Iris pigment epithelial cell (primary cell): Measurements from ENCODE around the gene APOLD1.
"Not testable (repeated sequence)": the region's sequence is repeated elsewhere in the genome, so short reads cannot be mapped to it uniquely, and the experiment has no call there.

Experiments
- DNase-seq: peaks from one replicate; pipeline ENCODE4 v3.0.0-alpha.2; 2011; ENCODE audit warnings: low read depth

Gene APOLD1

GRCh38 chr12:12786706-12787601 is 1.5 kb downstream of the APOLD1 start:
- peak; percentile 82 for DNase-seq

GRCh38 chr12:12788131-12788530 is 2.7 kb downstream of the APOLD1 start:
- peak; percentile 15 for DNase-seq

- peak; percentile 74 for DNase-seq
Observed at GRCh38 chr12:12788675-12789368, 3.4 kb downstream of the APOLD1 start.

GRCh38 chr12:12790956-12791355 is 5.5 kb downstream of the APOLD1 start:
- DNase-seq, result no peak

GRCh38 chr12:12791756-12792369 is 6.4 kb downstream of the APOLD1 start:
- no peak for DNase-seq

DNA sequence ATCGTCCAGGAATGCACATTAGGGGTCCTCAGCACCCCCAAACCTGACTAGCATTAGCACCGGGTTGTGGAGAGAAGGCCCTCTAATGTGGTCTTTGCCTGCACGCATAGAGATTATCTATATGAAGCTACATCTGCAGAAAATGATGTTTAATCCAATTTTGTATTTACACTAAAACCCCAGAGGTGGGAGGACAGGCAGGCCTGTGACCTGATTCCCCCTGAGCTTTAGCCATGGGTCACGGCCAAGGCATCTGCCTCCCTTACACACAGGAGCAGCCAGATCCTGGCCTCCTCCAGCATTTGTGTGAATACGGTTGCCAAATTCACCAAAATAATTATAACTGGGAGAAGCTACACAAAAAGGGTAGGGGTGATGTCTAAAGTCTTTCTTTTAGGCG is 7.0 kb downstream of the APOLD1 start:
- no peak for DNase-seq

- no peak for DNase-seq
Observed at GRCh38 chr12:12794686-12795085, 9.2 kb downstream of the APOLD1 start.

DNA sequence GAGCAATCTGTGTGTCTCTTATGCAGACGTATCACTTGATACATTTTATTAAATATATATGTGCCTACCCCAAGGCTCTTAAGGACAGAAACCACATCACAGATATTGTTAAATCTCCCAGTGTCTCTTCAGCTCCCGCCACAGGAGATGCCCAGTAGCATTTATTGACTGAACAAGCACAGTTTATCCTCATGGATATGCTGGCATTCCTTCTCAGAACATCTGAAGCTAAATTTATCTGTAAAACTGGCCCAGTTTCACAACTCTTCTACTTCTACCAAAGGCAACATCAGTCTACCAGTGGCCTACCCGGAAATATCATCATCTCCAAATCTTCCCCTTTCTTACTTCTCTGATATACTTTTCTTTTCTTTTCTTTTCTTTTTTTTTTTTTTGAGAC is 10.7 kb downstream of the APOLD1 start:
- DNase-seq, result no peak

DNA sequence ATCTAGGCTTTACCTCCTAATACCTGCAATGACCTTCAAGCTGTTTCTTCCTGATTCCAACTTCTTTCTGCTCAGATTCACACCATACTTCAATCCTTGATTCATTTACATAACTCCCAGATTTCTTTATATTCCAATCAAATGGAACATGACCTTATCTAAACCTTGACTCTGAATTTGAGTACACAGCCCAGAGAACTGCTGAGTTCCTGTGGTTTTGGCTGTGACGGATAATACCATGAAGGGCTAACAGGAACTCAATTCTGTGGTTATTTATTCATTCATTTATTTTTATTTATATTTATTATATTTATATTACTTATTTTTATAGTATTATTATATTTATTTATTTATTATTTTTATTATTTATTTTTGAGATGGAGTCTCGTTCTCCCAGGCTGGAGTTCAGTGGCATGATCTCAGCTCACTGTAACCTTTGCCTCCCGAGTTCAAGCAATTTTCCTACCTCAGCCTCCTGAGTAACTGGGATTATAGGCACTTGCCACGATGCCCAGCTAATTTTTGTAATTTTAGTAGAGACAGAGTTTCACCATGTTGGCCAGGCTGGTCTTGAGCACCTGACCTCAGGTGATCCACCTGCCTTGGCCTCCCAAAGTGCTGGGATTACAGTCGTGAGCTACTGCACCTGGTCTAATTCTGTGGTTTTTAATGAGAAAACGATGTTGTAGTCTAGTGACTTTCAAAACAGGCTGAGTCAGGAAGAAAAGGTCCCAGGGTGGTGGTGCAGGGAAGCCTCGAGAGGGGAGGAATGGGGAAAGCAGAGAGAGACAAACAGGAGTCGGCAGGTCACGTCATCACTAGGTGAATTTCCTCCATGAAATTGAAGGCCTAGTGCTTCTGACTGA is 11.7 kb downstream of the APOLD1 start:
- DNase-seq, result peak; percentile 56

GRCh38 chr12:12797794-12798152 is 12.3 kb downstream of the APOLD1 start:
- no peak for DNase-seq

GRCh38 chr12:12798480-12798879 is 13.0 kb downstream of the APOLD1 start:
- no peak for DNase-seq

DNA sequence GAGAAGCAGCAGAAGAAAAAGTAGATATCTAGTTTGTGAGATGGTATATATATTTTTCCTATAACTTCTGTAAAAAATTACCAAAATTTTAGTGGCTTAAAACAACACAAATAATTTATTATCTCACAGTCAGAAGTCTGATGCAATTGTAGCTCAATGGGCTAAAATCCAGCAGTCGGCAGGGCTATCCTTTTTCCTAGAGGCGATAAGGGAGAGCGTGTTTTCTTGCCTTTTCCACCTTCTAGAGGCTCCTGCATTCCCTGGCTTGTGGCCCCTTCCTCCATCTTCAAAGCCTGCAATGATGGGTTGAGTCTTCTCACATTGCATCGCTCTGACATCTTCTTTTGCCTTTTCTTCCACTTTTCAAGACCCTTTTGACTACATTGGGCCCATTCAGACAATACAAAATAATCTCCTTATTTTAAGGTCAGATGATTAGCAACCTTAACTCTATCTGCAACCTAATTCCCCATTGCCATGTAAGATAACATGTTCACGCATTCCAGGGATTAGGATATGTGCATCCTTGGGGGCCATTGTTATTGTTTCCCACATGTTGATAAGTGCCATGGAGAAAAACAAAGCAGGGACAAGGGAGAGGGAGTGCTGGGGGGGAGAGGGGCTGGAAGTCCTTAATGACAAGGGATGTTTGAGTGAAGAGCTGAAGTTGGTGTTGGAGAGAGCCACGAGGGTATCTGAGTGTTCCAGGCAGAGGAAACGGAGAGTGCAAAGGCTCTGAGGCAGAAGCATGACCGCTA is 13.9 kb downstream of the APOLD1 start:
- no peak for DNase-seq

- DNase-seq, result peak; percentile 68
Observed at GRCh38 chr12:12800406-12801180, 15.1 kb downstream of the APOLD1 start.

DNA sequence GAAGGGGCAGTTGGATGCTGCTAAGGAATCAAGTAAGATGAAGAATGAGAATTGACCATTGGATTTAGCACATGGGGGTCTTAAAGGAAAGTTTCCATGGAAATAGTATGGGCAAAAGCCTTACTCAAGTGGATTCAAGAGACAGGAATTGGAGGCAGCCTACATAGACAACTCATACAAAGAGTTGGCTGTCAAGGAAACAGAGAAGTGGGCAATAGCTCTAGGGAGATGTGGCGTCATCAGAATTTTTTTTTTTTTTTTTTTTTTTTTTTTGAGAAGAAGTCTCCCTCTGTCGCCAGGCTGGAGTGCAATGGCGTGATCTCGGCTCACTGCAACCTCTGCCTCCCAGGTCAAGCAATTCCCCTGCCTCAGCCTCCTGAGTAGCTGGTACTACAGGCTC is 16.2 kb downstream of the APOLD1 start:
- DNase-seq, result not testable (repeated sequence)

DNA sequence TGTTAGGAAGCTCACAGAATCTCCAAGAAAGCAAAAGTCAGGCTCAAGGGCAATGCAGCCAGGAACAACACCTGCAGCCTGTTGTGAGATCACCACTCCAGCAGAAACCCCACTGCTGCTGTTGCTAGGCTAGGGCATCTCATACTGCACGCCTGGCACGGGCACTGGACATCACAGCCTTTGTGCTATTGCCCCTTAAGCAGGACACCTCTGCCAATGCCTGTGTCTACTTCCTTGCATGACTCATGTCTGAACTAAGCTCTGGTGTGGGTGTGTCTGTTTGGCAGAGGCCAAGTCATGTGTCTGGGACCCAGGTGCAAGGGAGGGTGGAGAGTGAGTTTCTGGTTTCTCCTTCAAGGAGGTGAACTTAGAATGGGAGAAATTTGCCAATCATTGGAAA is 17.7 kb downstream of the APOLD1 start:
- peak; percentile 92 for DNase-seq

DNA sequence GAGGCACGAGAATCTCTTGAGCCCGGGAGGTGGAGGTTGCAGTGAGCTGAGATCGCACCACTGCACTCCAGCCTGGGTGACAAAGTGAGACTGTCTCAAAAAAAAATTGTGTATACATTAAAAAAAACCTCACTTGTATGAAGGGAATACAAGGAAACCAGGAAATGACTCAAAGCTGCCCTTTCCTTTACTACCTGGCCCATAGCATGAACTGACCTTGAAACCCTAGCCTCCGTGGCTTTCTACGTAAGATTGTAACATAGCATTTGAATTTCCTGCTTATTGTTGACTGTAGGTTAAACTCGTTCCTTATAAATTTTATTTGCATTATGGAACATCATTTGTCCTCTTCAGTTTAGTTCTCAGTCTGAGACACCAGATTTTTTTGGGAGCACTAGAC is 18.6 kb downstream of the APOLD1 start:
- DNase-seq, result peak; percentile 63

- peak; percentile 93 for DNase-seq
Observed at GRCh38 chr12:12804432-12804886, 19.0 kb downstream of the APOLD1 start.

DNA sequence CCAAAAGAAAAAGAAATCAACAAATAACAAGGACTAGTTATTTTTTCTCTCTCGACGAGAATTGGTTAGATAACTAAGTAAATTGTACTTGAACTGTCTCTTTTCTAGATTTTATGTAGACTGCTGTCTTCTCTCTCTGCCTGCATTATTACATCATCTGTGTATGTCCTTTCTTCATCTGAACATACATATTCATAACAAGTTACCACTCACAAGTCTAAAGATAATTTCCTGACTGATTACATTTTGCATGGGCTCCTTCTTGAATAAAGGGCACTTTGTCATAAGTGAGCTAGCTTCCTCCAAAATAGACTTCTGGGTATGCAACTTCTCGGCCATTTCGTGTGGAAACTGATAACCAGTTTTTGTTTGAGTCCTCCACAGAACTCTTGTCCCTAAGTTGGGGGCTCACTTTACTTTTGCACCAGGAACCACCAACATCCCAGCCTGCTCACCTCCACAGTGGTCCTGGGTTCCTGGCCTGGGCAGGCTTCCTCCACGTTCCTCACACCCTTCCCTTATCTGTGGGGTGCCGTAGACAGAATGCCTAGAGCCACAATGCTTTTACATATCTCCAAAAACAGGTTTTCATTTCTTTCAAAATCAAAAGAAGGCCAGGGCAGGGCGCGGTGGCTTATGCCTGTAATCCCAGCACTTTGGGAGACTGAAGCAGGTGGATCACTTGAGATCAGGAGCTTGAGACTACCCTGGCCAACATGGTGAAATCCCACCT is 21.5 kb downstream of the APOLD1 start:
- DNase-seq, result peak; percentile 22

GRCh38 chr12:12807517-12807903 is 22.1 kb downstream of the APOLD1 start:
- DNase-seq, result not testable (repeated sequence)
